ENCODE results near the gene MYH11. TPM values are rescaled to one million over a fixed set of nuclear protein-coding genes. Genes with fewer than 3 reads are reported as not detected.

The MYH11 gene
- total and polyA plus RNA-seq, 10 of the 15 experiments (the other 5 are each of a cell fraction or from before 2014, with no cell fraction given): 0.01 to 1.9 (median 0.13) TPM; not detected in 1

DNA sequence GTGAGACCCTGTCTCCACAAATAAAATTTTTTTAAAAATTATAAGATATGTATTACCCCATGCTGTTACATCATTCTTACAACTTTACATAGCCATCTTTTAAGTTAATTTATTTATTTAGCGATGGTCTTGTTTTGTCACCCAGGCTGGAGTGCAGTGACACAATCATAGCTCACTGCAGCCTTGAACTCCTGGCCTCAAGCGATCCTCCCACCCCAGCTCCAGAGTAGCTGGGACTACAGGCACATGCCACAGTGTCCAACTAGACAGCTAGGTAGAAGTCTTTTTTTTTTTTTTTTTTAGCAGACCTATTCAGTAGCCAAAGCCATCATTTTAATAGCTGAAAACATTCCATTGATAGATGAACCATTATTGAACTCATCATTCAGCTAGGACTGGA, 114.1 kb downstream of the MYH11 start:
- POLR2A ChIA-PET: no interaction called here
- RAD21 ChIA-PET (ENCODE audit: unreplicated experiment): interaction anchor here (0.6 kb wide), 1 partner anchor 13 kb away, joined by 3 read pairs; no protein-coding TSS in a partner anchor
- SMC1A ChIA-PET (ENCODE audit: uncharacterized antibody, unreplicated experiment): no interaction called here
- no peak for ATAC-seq
- H3K27ac ChIP-seq (ENCODE audit: control insufficient read depth, insufficient read depth): no peak overlapping the region
- H3K27me3 ChIP-seq (replicated peaks in 1 of 2; ENCODE audit: control insufficient read depth in 2 of 2, insufficient read depth in 2 of 2, low read length in 1 of 2): peaks cover 0 to 1% of the 10 kb centered on the region in 2 experiments; a peak in 1 of 4 replicates
- H3K4me3 ChIP-seq: no peak overlapping the region
- no peaks in the 10 kb centered on the region for H3K79me2 ChIP-seq (ENCODE audit: control insufficient read depth, insufficient read depth, low read length)
- no peak overlapping the region for H3K9ac ChIP-seq (ENCODE audit: control insufficient read depth, insufficient read depth, low read length)
- no peaks in the 10 kb centered on the region for H3K36me3 ChIP-seq (ENCODE audit: control insufficient read depth in 2 of 2, insufficient read depth in 2 of 2, low read length in 1 of 2)
- no peak for FAIRE-seq
- no peak overlapping the region for H3K4me2 ChIP-seq (ENCODE audit: control insufficient read depth, insufficient read depth)
- H2AFZ ChIP-seq (ENCODE audit: control insufficient read depth, low read depth, low read length): no peak overlapping the region
- in situ Hi-C loops (cut with MboI) (no loop called here), intact Hi-C loops (cut with micrococcal nuclease; ENCODE audit: unreplicated experiment) (no loop called here)
- CTCF ChIA-PET: no interaction called here
- BruUV-seq (replicated peaks): no TSS peak
- no peaks in the 10 kb centered on the region; the same call in 2 of the 3 replicates for H3K9me3 ChIP-seq (replicated peaks; ENCODE audit: control insufficient read depth, insufficient read depth, low read length)
- H3K4me1 ChIP-seq (ENCODE audit: control insufficient read depth, insufficient read depth, low read length): no peaks in the 10 kb centered on the region
- no peak for DNase-seq (ENCODE audit: low read depth, low spot score)
- no peaks in the 10 kb centered on the region for H4K20me1 ChIP-seq (ENCODE audit: control insufficient read depth, insufficient read depth)
- WGBS (ENCODE audit: insufficient coverage, insufficient replicate concordance, low lambda C conversion rate, missing lambda C conversion rate): 54% methylated on average over 2 of the region's 2 CpGs
- no peak for TF ChIP-seq TAF1 (IDR thresholded peaks at IDR 0.05; ENCODE audit: borderline replicate concordance, low read depth, low read length)
- no peak for TF ChIP-seq BACH1 (IDR thresholded peaks at IDR 0.05; ENCODE audit: borderline replicate concordance)
- TF ChIP-seq, protein P1, sequence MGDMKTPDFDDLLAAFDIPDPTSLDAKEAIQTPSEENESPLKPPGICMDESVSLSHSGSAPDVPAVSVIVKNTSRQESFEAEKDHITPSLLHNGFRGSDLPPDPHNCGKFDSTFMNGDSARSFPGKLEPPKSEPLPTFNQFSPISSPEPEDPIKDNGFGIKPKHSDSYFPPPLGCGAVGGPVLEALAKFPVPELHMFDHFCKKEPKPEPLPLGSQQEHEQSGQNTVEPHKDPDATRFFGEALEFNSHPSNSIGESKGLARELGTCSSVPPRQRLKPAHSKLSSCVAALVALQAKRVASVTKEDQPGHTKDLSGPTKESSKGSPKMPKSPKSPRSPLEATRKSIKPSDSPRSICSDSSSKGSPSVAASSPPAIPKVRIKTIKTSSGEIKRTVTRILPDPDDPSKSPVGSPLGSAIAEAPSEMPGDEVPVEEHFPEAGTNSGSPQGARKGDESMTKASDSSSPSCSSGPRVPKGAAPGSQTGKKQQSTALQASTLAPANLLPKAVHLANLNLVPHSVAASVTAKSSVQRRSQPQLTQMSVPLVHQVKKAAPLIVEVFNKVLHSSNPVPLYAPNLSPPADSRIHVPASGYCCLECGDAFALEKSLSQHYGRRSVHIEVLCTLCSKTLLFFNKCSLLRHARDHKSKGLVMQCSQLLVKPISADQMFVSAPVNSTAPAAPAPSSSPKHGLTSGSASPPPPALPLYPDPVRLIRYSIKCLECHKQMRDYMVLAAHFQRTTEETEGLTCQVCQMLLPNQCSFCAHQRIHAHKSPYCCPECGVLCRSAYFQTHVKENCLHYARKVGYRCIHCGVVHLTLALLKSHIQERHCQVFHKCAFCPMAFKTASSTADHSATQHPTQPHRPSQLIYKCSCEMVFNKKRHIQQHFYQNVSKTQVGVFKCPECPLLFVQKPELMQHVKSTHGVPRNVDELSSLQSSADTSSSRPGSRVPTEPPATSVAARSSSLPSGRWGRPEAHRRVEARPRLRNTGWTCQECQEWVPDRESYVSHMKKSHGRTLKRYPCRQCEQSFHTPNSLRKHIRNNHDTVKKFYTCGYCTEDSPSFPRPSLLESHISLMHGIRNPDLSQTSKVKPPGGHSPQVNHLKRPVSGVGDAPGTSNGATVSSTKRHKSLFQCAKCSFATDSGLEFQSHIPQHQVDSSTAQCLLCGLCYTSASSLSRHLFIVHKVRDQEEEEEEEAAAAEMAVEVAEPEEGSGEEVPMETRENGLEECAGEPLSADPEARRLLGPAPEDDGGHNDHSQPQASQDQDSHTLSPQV (IDR thresholded peaks at IDR 0.05): no peak
- no peak for TF ChIP-seq SREBF1 (IDR thresholded peaks at IDR 0.05; ENCODE audit: low read length)
- TF ChIP-seq EZH2 (IDR thresholded peaks at IDR 0.05; ENCODE audit: borderline replicate concordance, control insufficient read depth, low read depth, low read length): no peak
- TF ChIP-seq RB1 (IDR thresholded peaks at IDR 0.05; ENCODE audit: borderline replicate concordance): no peak
- no peak for TF ChIP-seq NBN (IDR thresholded peaks at IDR 0.05)
- TF ChIP-seq, protein P2, sequence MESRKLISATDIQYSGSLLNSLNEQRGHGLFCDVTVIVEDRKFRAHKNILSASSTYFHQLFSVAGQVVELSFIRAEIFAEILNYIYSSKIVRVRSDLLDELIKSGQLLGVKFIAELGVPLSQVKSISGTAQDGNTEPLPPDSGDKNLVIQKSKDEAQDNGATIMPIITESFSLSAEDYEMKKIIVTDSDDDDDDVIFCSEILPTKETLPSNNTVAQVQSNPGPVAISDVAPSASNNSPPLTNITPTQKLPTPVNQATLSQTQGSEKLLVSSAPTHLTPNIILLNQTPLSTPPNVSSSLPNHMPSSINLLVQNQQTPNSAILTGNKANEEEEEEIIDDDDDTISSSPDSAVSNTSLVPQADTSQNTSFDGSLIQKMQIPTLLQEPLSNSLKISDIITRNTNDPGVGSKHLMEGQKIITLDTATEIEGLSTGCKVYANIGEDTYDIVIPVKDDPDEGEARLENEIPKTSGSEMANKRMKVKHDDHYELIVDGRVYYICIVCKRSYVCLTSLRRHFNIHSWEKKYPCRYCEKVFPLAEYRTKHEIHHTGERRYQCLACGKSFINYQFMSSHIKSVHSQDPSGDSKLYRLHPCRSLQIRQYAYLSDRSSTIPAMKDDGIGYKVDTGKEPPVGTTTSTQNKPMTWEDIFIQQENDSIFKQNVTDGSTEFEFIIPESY (IDR thresholded peaks at IDR 0.05): no peak
- no peak for TF ChIP-seq BCL3 (IDR thresholded peaks at IDR 0.05; ENCODE audit: borderline replicate concordance, insufficient read depth, low read depth, low read length, poor library complexity, severe bottlenecking)
- TF ChIP-seq USF2 (IDR thresholded peaks at IDR 0.05; ENCODE audit: borderline replicate concordance, low read depth, low read length): no peak
- TF ChIP-seq, protein P3, sequence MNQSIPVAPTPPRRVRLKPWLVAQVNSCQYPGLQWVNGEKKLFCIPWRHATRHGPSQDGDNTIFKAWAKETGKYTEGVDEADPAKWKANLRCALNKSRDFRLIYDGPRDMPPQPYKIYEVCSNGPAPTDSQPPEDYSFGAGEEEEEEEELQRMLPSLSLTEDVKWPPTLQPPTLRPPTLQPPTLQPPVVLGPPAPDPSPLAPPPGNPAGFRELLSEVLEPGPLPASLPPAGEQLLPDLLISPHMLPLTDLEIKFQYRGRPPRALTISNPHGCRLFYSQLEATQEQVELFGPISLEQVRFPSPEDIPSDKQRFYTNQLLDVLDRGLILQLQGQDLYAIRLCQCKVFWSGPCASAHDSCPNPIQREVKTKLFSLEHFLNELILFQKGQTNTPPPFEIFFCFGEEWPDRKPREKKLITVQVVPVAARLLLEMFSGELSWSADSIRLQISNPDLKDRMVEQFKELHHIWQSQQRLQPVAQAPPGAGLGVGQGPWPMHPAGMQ (IDR thresholded peaks at IDR 0.05; ENCODE audit: borderline replicate concordance): no peak
- TF ChIP-seq FOXK2 (IDR thresholded peaks at IDR 0.05): no peak
